Kidney (tissue), 14 donors: ENCODE data around the gene FRAS1. TPM values are rescaled to one million over a fixed set of nuclear protein-coding genes. Genes with fewer than 3 reads are reported as not detected.

Experiments used
- DNase-seq, 5 donors: peaks; one replicate each; pipeline ENCODE4 v3.0.0-alpha.2; 2013 to 2020
- FAIRE-seq: peaks from 2 replicates; lab custom pipeline; 2012; peaks lifted over from hg19 to GRCh38; lab: Jason Lieb, UNC
- H3K27ac ChIP-seq, 2 donors: one replicate each; pipeline ENCODE4 v1.7.0; 2013; ENCODE audit warnings: low read depth in 2 of 2, low read length in 2 of 2, inconsistent platforms in 1 of 2
- H3K27me3 ChIP-seq: one replicate; pipeline ENCODE4 v1.7.1; 2013; ENCODE audit warnings: low read length, inconsistent platforms; ENCODE audit not compliant: control insufficient read depth, insufficient read depth
- H3K36me3 ChIP-seq, 3 donors: one replicate each; pipeline versions ENCODE4 v1.7.0 to v1.7.1; 2013; ENCODE audit warnings: low read length in 3 of 3, control low read depth in 1 of 3, inconsistent platforms in 1 of 3; ENCODE audit not compliant: insufficient read depth in 3 of 3, control insufficient read depth in 2 of 3
- H3K4me1 ChIP-seq, 3 donors: one replicate each; pipeline versions ENCODE4 v1.7.0 to v1.7.1; 2013; ENCODE audit warnings: low read length in 3 of 3, inconsistent platforms in 1 of 3, low read depth in 1 of 3; ENCODE audit not compliant: control insufficient read depth in 2 of 3, insufficient read depth in 2 of 3
- H3K4me3 ChIP-seq, 3 donors: one replicate each; pipeline versions ENCODE4 v1.7.0 to v1.8.1; 2013; ENCODE audit warnings: low read length in 3 of 3, control low read depth in 1 of 3, inconsistent platforms in 1 of 3
- H3K9ac ChIP-seq, 3 donors: one replicate each; pipeline versions ENCODE4 v1.7.0 to v1.7.1; 2013; ENCODE audit warnings: low read length in 3 of 3, control low read depth in 1 of 3, inconsistent platforms in 1 of 3
- H3K9me3 ChIP-seq, 3 donors: one replicate each; pipeline versions ENCODE4 v1.7.0 to v1.7.1; 2013; ENCODE audit warnings: low read length in 3 of 3, control low read depth in 1 of 3, inconsistent platforms in 1 of 3; ENCODE audit not compliant: control insufficient read depth in 2 of 3, insufficient read depth in 1 of 3
- CTCF ChIP-seq: IDR thresholded peaks from 3 replicates; pipeline ENCODE4 v1.5.1; 2012; ENCODE audit warnings: mild to moderate bottlenecking, moderate library complexity, borderline replicate concordance; ENCODE audit not compliant: insufficient read depth; ENCODE audit errors: extremely low read depth
- intact Hi-C: fragments of 100-400 bp; cut with DNase I; formaldehyde crosslinking; loops from one replicate; pipeline ENCODE4 v1.11.1; 2022
- polyA plus RNA-seq: library from polyadenylated mRNA; stranded (reverse); fragments of 350-450 nt; fragmentation: Illumina TruSeq; extraction: RNeasy Lipid Tissue Mini Kit (QIAGEN cat#74804); gene quantifications from one replicate; pipeline ENCODE4 v1.2.3, GENCODE V29; 2014; ENCODE audit warnings: low read depth, low replicate concordance; ENCODE audit not compliant: insufficient read depth
- total RNA-seq: library from RNA; stranded (reverse); fragmentation: NEBNext Ultra II Directional; extraction: Animal tissue kit (Norgen Biotek cat#: 25700); gene quantifications from one replicate; pipeline ENCODE4 v1.2.1, GENCODE V29; 2021
- donor health status: control.
- donor health status: control.
- donor health status: control.
- donor health status: control.
- donor health status: control.
- donor health status: DM: yes; HTN: yes; CAD: no.
- donor health status: Normal renal cell carcinoma (clear cell type).

FRAS1 gene
- total and polyA plus RNA-seq, 2 donors from 2014 or later, result 6.5 to 31.5 TPM

DNA sequence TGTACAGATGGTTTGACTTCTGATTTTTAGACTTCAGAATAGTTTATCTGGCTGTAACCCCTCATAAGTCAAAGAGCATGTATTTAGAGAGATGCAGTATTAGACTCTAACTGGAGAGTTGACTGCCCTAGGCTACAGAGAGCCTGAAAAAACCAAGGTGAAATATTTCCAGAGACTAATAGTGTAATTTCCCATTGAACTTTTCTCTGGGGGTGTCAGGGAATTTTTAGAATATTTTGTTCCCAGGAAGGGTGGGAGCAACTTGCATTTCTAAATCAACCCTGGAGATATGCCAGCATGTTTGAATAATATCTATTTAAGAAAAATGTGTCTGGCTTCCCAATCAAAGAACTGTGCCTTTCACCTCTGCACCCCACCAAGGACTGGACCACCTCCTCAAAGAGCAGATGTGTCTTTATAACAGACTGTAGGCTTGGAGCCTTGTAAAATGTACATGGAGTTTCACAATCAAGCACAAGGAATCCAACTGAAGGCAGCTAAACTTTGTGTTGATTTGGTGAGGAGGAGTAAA is 496.5 kb downstream of the FRAS1 start:
- intact Hi-C loops, result no loop called here
- Histone ChIP-seq H3K27me3 (peaks cover 2% of the 10 kb centered on the region), H3K36me3 (no peaks in the 10 kb centered on the region), H3K27ac (no peak overlapping the region), H3K4me1 (peaks cover 0 to 7% (median 0%) of the 10 kb centered on the region in 3 donors), H3K9me3 (no peaks in the 10 kb centered on the region), H3K9ac (no peak overlapping the region), H3K4me3 (no peak overlapping the region)
- DNase-seq (no peak), FAIRE-seq (no peak)
- TF ChIP-seq CTCF, result no peak

DNA sequence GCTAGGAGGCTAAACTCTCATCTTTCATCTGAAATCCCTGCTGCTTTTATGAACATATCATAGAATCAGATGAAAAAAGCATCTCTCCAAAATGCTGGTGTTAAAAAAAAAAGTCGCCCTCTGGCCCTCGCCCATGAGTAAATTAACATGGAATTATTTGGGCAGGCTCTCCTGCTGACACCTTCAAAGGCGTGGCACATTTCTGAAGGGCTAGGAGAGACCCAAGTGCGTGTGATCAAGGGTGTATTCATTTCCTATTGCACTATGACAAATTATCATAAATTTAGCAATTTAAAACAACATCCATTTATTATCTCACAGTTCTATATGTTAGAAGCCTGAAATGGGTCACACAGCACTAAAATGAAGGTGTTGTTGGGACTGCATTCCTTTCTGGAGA is 499.5 kb downstream of the FRAS1 start:
- intact Hi-C loops, result no loop called here
- DNase-seq (no peak), FAIRE-seq (no peak)
- no peak for TF ChIP-seq CTCF
- Histone ChIP-seq H3K27ac (no peak overlapping the region), H3K9ac (no peak overlapping the region), H3K4me1 (peaks cover 2 to 7% (median 6%) of the 10 kb centered on the region in 3 donors), H3K9me3 (no peaks in the 10 kb centered on the region), H3K27me3 (no peaks in the 10 kb centered on the region), H3K36me3 (no peaks in the 10 kb centered on the region), H3K4me3 (no peak overlapping the region)

- no peak for TF ChIP-seq CTCF
- Histone ChIP-seq H3K4me3 (no peak overlapping the region), H3K9ac (no peak overlapping the region), H3K27me3 (no peaks in the 10 kb centered on the region), H3K4me1 (peaks cover 2 to 7% (median 6%) of the 10 kb centered on the region in 3 donors), H3K36me3 (no peaks in the 10 kb centered on the region), H3K9me3 (no peaks in the 10 kb centered on the region), H3K27ac (no peak overlapping the region)
- FAIRE-seq (no peak), DNase-seq (no peak)
- intact Hi-C loops, result no loop called here
Observed at GRCh38 chr4:78557841-78558240, 500.7 kb downstream of the FRAS1 start.

- Histone ChIP-seq H3K27ac (no peak overlapping the region), H3K4me1 (peaks cover 1 to 6% (median 2%) of the 10 kb centered on the region in 3 donors), H3K36me3 (no peaks in the 10 kb centered on the region), H3K27me3 (no peaks in the 10 kb centered on the region), H3K9me3 (no peaks in the 10 kb centered on the region), H3K9ac (no peak overlapping the region), H3K4me3 (no peak overlapping the region)
- TF ChIP-seq CTCF, result no peak
- intact Hi-C loops, result no loop called here
- DNase-seq (no peak), FAIRE-seq (no peak)
Observed at GRCh38 chr4:78558410-78558809, 501.3 kb downstream of the FRAS1 start.
